Cardiac muscle cell (in vitro differentiated cells and primary cell): Measurements from ENCODE around the gene C2. TPM values are rescaled to one million over a fixed set of nuclear protein-coding genes. Genes with fewer than 3 reads are reported as not detected.

Source experiments
- DNase-seq, 2 donors: peaks; one replicate each; pipeline versions ENCODE4 v3.0.0 to v3.0.0-alpha.2; 2010 to 2017; ENCODE audit warnings: low read depth in 1 of 2, low spot score in 1 of 2
- H3K27ac ChIP-seq: fragments of 200-600 bp; sonication (generic); 2 replicates; pipeline ENCODE4 v1.5.1; 2016
- H3K27me3 ChIP-seq: fragments of 200-600 bp; sonication (generic); 2 replicates; pipeline ENCODE4 v1.6.0; 2016; ENCODE audit warnings: control low read depth
- H3K36me3 ChIP-seq: fragments of 200-600 bp; sonication (generic); 2 replicates; pipeline ENCODE4 v1.5.1; 2016; ENCODE audit warnings: control low read depth
- H3K4me1 ChIP-seq: fragments of 200-600 bp; sonication (generic); 2 replicates; pipeline ENCODE4 v1.8.1; 2017; ENCODE audit warnings: low read depth, mild to moderate bottlenecking, mixed run types
- H3K4me3 ChIP-seq: fragments of 200-600 bp; sonication (generic); 2 replicates; pipeline ENCODE4 v1.5.1; 2016; ENCODE audit warnings: mild to moderate bottlenecking
- H3K9me3 ChIP-seq: fragments of 200-600 bp; sonication (generic); 2 replicates; pipeline ENCODE4 v1.5.1; 2017; ENCODE audit warnings: low read depth, mild to moderate bottlenecking, control low read depth
- polyA plus RNA-seq: library from polyadenylated mRNA; unstranded; fragments of >200 nt; fragmentation: Nextera tagmentation; extraction: Ambion mirVana; gene quantifications from 2 replicates; pipeline ENCODE4 v1.2.1, GENCODE V29; 2016
- total RNA-seq: library from RNA; depleted of rRNA; stranded (reverse); fragments of >200 nt; gene quantifications from 2 replicates; pipeline ENCODE4 v1.2.3, GENCODE V29; 2016
- TF ChIP-seq, protein P1 (sequence below): IDR thresholded peaks from 2 replicates; pipeline ENCODE4 v1.5.1; 2012; ENCODE audit warnings: low read depth, mild to moderate bottlenecking, low read length

C2 gene
- total and polyA plus RNA-seq, 2 experiments from 2014 or later, result 0.48 to 1.9 TPM

DNA sequence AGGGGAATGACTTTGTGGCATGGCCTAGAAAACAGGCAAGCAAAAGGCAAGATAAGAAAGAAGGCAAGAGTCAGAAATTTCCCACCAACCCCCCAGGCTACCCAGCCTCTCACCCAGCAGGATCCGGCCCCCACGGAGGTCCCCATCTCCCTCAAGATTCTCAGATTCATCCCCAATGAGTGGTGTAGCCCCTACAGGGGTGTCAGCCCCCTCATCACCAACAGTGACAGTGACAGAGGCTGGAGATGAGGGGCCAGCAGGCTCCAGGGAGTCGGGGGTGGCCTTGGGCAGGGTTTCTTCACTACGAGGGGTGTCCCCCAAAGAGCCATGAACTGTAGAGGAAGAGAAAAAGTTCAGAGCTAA is 31.0 kb upstream of the C2 start:
- H3K4me1 ChIP-seq, result peaks cover 21% of the 10 kb centered on the region
- TF ChIP-seq, protein P1, sequence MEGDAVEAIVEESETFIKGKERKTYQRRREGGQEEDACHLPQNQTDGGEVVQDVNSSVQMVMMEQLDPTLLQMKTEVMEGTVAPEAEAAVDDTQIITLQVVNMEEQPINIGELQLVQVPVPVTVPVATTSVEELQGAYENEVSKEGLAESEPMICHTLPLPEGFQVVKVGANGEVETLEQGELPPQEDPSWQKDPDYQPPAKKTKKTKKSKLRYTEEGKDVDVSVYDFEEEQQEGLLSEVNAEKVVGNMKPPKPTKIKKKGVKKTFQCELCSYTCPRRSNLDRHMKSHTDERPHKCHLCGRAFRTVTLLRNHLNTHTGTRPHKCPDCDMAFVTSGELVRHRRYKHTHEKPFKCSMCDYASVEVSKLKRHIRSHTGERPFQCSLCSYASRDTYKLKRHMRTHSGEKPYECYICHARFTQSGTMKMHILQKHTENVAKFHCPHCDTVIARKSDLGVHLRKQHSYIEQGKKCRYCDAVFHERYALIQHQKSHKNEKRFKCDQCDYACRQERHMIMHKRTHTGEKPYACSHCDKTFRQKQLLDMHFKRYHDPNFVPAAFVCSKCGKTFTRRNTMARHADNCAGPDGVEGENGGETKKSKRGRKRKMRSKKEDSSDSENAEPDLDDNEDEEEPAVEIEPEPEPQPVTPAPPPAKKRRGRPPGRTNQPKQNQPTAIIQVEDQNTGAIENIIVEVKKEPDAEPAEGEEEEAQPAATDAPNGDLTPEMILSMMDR, result no peak
- H3K36me3 ChIP-seq, result peaks cover 36% of the 10 kb centered on the region
- peak overlapping the region; percentile 45 for H3K27ac ChIP-seq
- no peak for DNase-seq
- peak overlapping the region; percentile 100 for H3K4me3 ChIP-seq
- H3K9me3 ChIP-seq, result no peaks in the 10 kb centered on the region
- no peaks in the 10 kb centered on the region for H3K27me3 ChIP-seq

DNA sequence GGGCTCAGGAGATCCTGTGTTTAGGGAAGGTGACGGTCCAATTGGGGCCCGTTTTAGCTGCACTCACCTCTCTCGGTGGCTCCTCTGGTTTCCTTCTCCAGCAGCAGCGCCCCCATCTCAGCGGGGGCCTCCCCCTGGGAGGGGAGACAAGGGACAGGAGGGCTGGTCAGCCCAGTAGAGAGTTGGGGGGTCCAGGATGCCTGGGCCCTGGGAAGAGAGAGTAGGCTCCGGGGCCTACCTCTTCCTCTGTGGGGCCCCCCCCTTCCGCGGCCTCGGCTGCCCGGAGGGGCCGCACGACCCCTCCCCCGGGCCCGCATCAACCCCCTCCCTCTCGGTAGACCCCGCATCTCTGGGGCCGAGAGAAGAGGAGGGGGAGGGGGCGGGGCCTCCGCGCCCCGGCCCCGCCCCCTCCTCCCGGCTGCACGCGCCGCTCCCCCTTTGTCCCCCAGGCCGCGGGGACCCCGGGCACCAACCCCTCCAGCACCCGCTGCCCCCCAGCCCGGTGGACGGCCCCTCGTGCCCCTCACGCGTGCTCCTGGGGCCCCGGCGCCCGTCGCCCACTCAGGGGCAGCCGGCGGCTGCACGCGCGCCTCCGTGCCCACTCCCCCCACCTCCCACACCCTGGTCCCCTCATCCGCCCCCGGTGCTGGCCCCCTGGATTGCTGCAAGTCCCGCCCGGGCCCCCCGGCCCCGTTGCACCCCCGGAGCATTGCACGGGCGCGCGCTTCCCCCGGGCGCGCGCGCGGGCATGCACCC is 30.5 kb upstream of the C2 start:
- DNase-seq, result no peak
- Histone ChIP-seq H3K9me3 (no peaks in the 10 kb centered on the region), H3K36me3 (peaks cover 36% of the 10 kb centered on the region), H3K4me3 (peak overlapping the region; percentile 100), H3K4me1 (peaks cover 21% of the 10 kb centered on the region), H3K27ac (peak overlapping the region; percentile 45), H3K27me3 (no peaks in the 10 kb centered on the region)
- TF ChIP-seq, protein P1, result no peak

DNA sequence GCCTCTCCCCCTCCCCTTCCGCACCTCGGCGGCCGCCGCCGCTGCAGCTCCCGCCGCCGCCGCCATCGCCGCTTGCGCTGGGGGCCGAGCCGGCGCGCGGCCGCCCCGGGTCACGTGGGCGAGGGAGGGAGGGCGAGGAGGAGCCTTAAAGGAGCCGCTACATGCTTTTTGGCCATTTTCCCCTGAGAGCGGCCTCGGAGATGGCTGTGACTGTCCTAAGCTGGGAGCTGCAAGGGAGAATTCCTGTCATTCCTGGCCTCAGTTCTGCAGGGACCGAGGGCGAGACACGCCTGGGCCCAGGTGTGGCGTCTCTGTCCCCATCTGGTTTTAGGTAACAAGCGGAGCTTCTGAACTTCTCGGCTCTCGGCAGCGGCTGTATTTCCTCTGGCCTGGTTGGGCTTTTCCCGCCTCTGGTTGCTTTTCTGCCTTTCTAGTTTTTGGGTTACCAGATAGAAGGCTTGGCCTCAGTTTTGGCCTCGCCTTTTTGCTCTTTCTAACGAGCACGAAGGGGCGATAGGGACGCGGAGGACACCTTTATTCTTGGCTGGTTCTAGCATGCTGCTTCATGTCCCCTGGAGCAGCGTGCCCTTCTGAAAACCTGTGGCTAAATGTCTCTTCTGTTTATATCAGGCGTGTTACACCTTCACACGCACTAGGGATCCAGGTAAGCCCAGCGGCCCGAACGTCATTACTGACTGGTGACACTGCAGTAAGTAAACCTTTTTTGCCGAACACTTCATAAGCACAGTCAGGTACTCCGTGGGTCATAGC is 29.7 kb upstream of the C2 start, which contains the start of gene EHMT2:
Gene EHMT2 (minus strand): TSS at position 87 of the 771 bp plus-strand sequence. CDS start 21 bp downstream, at position 66.
- Histone ChIP-seq H3K27me3 (no peaks in the 10 kb centered on the region), H3K4me1 (peaks cover 21% of the 10 kb centered on the region), H3K9me3 (no peaks in the 10 kb centered on the region), H3K4me3 (peak within 1 kb of the TSS; percentile 100), H3K27ac (peak within 1 kb of the TSS; percentile 73), H3K36me3 (peaks cover 29% of the 10 kb centered on the region)
- DNase-seq, result peak; percentile 83 to 90
- TF ChIP-seq, protein P1, result no peak

DNA sequence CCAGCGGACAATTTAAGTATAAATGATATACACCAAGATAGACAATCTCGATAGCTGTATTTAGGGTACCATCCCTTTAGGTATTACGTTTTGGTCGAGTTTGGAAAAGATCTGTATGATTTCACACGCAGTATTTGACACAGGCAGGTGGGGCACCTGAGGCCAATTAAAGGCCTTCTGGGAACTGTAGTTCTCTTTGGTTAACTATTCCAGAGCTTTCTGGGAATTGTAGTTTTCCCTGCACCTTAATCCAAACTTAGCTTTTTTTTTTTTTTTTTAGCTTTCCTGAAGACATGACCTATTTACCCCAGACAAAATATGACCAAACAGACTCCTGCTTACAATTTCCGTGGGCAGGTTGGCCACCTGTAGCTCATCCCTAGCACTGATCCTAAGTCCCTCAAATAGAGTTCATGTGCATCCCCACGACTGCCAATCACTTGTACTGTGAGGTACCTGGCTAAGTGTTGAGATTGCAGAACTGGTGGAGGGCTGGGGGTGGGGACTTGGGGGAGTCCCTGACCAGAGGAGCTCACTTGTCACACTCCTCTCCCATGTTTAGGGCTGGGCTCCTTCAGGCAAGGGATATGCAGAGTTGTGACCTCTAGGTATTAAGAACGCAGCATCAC is 29.0 kb upstream of the C2 start:
- TF ChIP-seq, protein P1, result no peak
- peak; percentile 44 to 60 for DNase-seq
- peak overlapping the region; percentile 100 for H3K4me3 ChIP-seq
- no peaks in the 10 kb centered on the region for H3K9me3 ChIP-seq
- peak overlapping the region; percentile 73 for H3K27ac ChIP-seq
- H3K27me3 ChIP-seq, result no peaks in the 10 kb centered on the region
- H3K4me1 ChIP-seq, result peaks cover 21% of the 10 kb centered on the region
- H3K36me3 ChIP-seq, result peaks cover 22% of the 10 kb centered on the region

DNA sequence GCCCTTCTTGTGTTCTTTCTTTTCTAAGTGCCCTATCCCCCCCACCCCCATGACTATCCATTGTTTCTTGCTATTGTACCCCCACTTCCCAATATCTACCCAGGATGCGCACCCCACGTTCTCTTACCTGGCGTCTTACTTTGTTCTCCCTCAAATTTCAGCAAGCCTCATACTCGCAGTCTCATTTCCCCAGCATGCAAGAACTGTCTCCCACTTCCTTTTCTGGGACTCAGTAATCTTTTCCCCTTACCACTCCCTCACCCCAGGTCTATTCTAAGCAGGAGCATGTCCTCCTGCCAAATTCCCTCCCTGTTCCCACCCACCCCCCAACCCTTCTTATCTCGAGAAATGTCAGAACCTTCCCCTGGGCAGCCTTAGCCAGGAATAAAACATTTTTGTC is 28.3 kb upstream of the C2 start:
- no peaks in the 10 kb centered on the region for H3K9me3 ChIP-seq
- H3K27me3 ChIP-seq, result no peaks in the 10 kb centered on the region
- H3K36me3 ChIP-seq, result peaks cover 15% of the 10 kb centered on the region
- peaks cover 21% of the 10 kb centered on the region for H3K4me1 ChIP-seq
- H3K27ac ChIP-seq, result peak overlapping the region; percentile 64
- no peak for DNase-seq
- H3K4me3 ChIP-seq, result no peak overlapping the region
- TF ChIP-seq, protein P1, result no peak
